Stimulated activated CD4-positive, alpha-beta T cell treated with anti-CD3 and anti-CD28 coated beads, Interleukin-4, amount 100 ng/mL, for 4 hours (primary cell): Measurements from ENCODE around the gene ENGASE.
"Not testable (repeated sequence)": the region's sequence is repeated elsewhere in the genome, so short reads cannot be mapped to it uniquely, and the experiment has no call there.

Experiments
- DNase-seq, 2 experiments: peaks; one replicate each; pipeline ENCODE4 v3.0.0-alpha.2; 2020

The ENGASE gene

GRCh38 chr17:79054200-79054960 is 20.2 kb upstream of the ENGASE start:
- DNase-seq = no peak

GRCh38 chr17:79055197-79055596 is 19.4 kb upstream of the ENGASE start:
- no peak for DNase-seq

DNA sequence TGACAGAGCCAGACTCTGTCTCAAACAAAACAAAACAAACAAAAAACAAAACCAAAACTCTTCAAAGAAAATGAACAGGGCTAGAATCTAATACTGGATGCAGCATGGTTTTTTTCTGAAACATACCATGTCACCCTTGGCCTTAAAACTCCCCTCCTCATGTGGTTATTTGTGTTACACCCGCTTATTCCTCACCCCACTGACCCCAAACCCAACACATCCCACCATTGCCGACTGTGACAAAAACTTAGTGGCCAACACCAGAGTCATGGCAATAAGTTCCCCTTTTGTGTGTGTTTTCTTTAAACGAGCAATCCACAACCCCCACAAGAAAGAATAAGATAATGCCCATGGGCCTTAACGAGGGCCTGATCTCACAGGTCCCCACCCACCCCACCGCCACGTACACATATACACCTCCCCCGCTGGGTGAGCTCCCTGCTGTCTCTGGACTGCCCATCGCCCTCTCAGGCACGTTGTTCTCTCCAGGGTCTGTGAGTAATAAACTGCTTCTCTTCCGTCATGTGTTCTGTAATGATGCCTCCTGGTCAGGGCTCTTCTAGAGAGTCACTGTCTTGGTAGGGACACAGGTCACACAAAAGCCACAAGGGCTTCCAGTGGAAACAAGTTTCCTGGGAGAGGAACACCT is 16.8 kb upstream of the ENGASE start:
- DNase-seq = no peak

DNA sequence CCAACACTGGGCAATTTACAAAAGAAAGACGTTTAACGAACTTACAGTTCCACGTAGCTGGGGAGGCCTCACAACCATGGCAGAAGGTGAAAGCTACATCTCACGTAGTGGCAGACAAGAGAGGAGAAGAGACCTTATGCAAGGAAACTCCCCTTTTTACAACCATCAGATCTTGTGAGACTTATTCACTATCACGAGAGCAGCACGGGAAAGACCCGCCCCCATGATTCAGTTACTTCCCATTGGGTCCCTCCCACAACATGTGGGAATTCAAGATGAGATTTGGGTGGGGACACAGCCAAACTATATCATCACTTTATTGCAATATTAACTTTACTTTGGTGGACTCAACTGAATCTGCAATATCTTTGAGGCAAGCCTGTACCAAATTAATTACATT is 11.9 kb upstream of the ENGASE start:
- no peak for DNase-seq

- DNase-seq = no peak
These were observed 10.6 kb upstream of the ENGASE start for GRCh38 chr17:79064026-79064425.

DNA sequence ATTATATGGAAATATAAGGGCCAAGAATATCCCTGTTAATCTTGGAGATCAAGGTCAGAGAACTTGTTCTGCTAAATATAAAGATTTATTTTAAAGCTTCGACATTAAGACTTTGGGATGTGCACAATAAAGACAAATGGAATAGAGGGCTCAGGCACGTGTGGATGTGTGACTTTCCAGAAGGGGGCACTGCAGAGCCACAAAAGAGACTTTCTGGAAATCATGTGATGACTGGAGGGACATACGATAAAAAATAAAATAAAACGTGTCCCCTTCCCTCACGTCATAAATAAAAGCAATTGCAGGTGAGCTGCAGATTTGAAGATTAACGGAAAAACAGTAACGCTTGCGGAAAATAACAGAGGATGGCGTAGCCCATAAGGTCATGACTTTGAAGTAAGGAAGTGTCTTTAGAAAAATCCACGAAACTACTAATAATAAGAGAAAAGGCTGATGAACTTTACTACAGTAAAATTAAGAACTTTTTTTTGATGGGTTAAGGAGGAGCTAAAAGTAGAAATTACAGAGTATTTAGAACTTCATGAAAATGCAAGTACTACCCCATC is 9.4 kb upstream of the ENGASE start:
- peak; percentile 42 to 54 for DNase-seq

DNA sequence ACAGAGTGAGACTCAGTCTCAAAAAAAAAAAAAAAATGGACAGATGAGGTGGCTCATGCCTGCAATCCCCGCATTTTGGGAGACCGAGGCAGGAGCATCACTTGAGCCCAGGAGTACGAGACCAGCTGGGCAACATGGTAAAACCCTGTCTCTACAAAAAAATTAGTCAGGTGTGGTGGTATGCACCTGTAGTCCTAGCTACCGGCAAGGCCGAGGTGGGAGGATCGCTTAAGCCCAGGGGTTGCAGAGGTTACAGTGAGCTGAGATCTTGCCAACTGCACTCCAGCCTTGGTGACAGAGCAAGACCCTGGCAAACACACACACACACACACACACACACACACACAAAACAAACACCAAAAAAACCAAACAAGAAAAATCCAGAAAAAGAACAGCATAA is 7.7 kb upstream of the ENGASE start:
- DNase-seq = no peak

- DNase-seq = no peak
These were observed 4.3 kb upstream of the ENGASE start for GRCh38 chr17:79070266-79070880.

DNA sequence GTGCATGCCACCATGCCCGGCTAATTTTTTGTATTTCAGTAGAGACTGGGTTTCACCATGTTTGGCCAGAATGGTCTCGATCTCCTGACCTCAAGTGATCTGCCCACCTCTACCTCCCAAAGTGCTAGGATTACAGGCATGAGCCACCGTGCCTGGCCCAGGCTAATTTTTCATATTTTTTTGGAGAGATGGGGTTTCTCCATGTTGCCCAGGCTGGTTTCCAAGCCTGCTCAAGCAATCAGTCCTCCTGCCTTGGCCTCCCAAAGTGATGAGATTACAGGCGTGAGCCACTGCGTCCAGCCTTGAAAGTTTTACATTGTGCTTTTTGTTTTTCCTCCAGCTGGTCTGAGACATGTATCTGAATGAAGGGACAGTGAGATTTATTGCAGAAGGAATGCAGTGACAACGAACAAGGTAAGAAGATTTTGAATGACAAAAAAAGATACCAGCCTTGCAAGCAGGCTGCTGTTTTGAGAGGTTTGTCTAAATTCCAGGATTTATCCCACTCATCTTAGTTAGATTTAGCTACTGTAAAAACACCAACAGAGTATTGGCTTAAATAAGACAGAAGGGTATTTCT is 3.4 kb upstream of the ENGASE start:
- no peak for DNase-seq

GRCh38 chr17:79072544-79072943 is 2.1 kb upstream of the ENGASE start:
- DNase-seq = no peak

- DNase-seq = no peak
These were observed 1.5 kb upstream of the ENGASE start for GRCh38 chr17:79073016-79073705.

DNA sequence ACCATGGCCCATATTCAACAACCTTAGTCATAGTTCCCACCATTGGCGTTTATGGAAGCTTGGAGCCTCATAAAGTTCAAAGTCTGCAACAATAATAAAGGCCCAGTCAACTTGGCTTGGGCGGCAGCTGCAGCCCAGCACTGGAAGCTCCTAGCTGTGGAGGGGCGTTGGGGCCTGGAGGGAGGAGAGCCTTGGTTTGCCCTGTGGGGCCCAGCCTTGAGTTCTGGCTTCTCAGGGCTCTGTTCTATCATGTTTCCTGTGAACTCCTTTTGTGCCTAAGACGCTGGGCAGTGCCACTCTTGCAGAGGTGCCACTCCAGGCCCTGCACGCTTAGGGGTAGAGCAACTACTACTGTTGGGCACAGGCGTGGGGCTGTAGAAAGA is 927 bp upstream of the ENGASE start:
- DNase-seq = no peak

DNA sequence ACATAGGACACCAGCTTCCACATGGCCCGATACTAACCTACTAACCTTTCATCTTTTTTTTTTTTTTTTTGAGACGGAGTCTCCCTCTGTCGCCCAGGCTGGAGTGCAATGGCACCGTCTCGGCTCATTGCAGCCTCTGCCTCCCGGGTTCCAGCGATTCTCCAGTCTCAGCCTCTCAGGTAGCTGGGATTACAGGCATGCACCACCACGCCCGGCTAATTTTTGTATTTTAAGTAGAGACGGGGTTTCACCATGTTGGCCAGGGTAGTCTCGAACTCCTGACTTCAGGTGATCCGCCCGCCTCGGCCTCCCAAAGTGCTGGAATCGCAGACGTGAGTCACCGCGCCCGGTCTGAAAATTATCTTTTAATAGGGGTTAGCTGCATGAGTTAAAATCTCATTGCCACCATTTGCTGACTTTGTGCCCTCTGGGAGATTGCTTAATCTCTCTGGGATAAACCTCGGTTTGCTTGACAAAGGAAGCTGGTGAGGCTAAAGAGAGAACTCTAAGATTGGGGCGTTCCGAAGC is 439 bp upstream of the ENGASE start:
- not testable (repeated sequence) for DNase-seq

- DNase-seq = no peak
These were observed 774 bp downstream of the ENGASE start for GRCh38 chr17:79075446-79075750.

- no peak for DNase-seq
These were observed 1.3 kb downstream of the ENGASE start for GRCh38 chr17:79075861-79076406.

- no peak for DNase-seq
These were observed 3.0 kb downstream of the ENGASE start for GRCh38 chr17:79077587-79077986.

- no peak for DNase-seq
These were observed 4.0 kb downstream of the ENGASE start for GRCh38 chr17:79078476-79079190.

- no peak for DNase-seq
These were observed 5.0 kb downstream of the ENGASE start for GRCh38 chr17:79079421-79080200.

DNA sequence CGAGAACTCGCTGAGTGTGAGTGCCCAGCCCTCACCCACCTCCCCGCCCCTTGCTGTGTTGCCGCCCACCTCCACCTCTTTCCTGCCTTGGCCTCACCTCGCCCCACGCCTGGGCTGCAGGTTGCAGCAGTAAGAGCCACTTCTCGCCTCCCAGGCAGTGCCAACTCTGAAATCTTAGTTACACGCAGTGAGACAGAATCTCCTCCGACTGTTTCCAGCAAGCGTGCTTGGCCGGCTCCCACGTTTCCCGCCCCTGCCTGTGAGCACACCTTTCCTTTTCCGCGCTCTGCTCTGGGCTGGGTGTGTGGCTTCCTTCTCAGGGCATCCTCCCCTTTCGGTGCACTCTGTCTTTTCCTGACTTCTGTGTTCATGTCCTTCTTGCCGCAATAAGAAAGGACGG is 5.7 kb downstream of the ENGASE start:
- no peak for DNase-seq

- DNase-seq = no peak
These were observed 6.2 kb downstream of the ENGASE start for GRCh38 chr17:79080761-79081290.
